HepG2 (cell line): ENCODE measurements around the gene MFSD2B. TPM values are rescaled to one million over a fixed set of nuclear protein-coding genes. Genes with fewer than 3 reads are reported as not detected.

Source experiments
- ATF7-NPFF ChIP-seq: sonication (generic); formaldehyde crosslinking; IDR thresholded peaks from 2 replicates; pipeline ENCODE4 v1.8.1; 2023; ENCODE audit warnings: mild to moderate bottlenecking, low read depth, missing genetic modification reagents, moderate library complexity
- DMTF1 ChIP-seq: sonication (generic); formaldehyde crosslinking; IDR thresholded peaks from 2 replicates; pipeline ENCODE4 v1.4.0; 2020; ENCODE audit warnings: mild to moderate bottlenecking, missing genetic modification reagents
- GFI1 ChIP-seq: sonication (generic); formaldehyde crosslinking; IDR thresholded peaks from 2 replicates; pipeline ENCODE4 v1.5.0; 2020; ENCODE audit warnings: missing genetic modification reagents, mild to moderate bottlenecking, borderline replicate concordance
- HHEX ChIP-seq: IDR thresholded peaks from 2 replicates; pipeline ENCODE4 v1.6.1; 2016; ENCODE audit warnings: control low read depth
- KAT2B ChIP-seq: fragments of 150-350 bp; IDR thresholded peaks from 2 replicates; pipeline ENCODE4 v1.6.1; 2014; ENCODE audit warnings: low read depth, low read length, borderline replicate concordance
- KLF16 ChIP-seq, 2 experiments: sonication (generic) in 1 of 2; formaldehyde crosslinking in 1 of 2; IDR thresholded peaks; 2 replicates each; pipeline versions ENCODE4 v1.6.1 to v1.8.0; 2016 to 2023; ENCODE audit warnings: missing genetic modification reagents in 2 of 2, missing compliant biosample characterization in 1 of 2
- PHF5A ChIP-seq: IDR thresholded peaks from one replicate; pipeline ENCODE4 v1.6.1; 2018; ENCODE audit warnings: low read depth, missing genetic modification reagents; ENCODE audit not compliant: unreplicated experiment
- POLR2G ChIP-seq: fragments of 200-400 bp; formaldehyde crosslinking; IDR thresholded peaks from 2 replicates; pipeline ENCODE4 v1.6.1; 2018; ENCODE audit warnings: mild to moderate bottlenecking, low read depth, low read length, moderate library complexity
- RBFOX2 ChIP-seq: fragments of 200-400 bp; formaldehyde crosslinking; IDR thresholded peaks from 2 replicates; pipeline ENCODE4 v1.6.1; 2017; ENCODE audit warnings: low read depth, mild to moderate bottlenecking, low read length
- RFX5 ChIP-seq: IDR thresholded peaks from 2 replicates; pipeline ENCODE4 v1.6.1; 2011; ENCODE audit warnings: low read depth, low read length, improper control_type of control experiment
- SMAD1 ChIP-seq: sonication (generic); formaldehyde crosslinking; IDR thresholded peaks from 2 replicates; pipeline ENCODE4 v1.4.0; 2020; ENCODE audit warnings: missing genetic modification reagents, low read depth, mild to moderate bottlenecking, borderline replicate concordance
- SNAPC4 ChIP-seq: sonication (generic); formaldehyde crosslinking; IDR thresholded peaks from 2 replicates; pipeline ENCODE4 v1.4.0; 2020; ENCODE audit warnings: mild to moderate bottlenecking, missing genetic modification reagents
- SRSF9 ChIP-seq: fragments of 200-400 bp; formaldehyde crosslinking; IDR thresholded peaks from 2 replicates; pipeline ENCODE4 v1.6.1; 2018; ENCODE audit warnings: borderline replicate concordance, mild to moderate bottlenecking, low read depth, low read length; ENCODE audit not compliant: insufficient read depth, poor library complexity, severe bottlenecking
- TBX2 ChIP-seq: sonication (generic); formaldehyde crosslinking; IDR thresholded peaks from 2 replicates; pipeline ENCODE4 v1.5.0; 2020; ENCODE audit warnings: missing genetic modification reagents, mild to moderate bottlenecking, borderline replicate concordance
- ZNF335 ChIP-seq: sonication (generic); formaldehyde crosslinking; IDR thresholded peaks from 2 replicates; pipeline ENCODE4 v1.4.0; 2020; ENCODE audit warnings: missing genetic modification reagents
- ZNF597 ChIP-seq: sonication (generic); formaldehyde crosslinking; IDR thresholded peaks from 2 replicates; pipeline ENCODE4 v1.5.0; 2020; ENCODE audit warnings: missing genetic modification reagents
- ZSCAN21 ChIP-seq: sonication (generic); formaldehyde crosslinking; IDR thresholded peaks from 2 replicates; pipeline ENCODE4 v1.8.0; 2022; ENCODE audit warnings: mild to moderate bottlenecking, missing genetic modification reagents, moderate library complexity, borderline replicate concordance
- polyA plus RNA-seq, 8 experiments: library from polyadenylated mRNA; depleted of rRNA in 3 of 8; stranded (reverse) in 7 of 8; unstranded in 1 of 8; fragments of >200 nt; fragmentation: Illumina TruSeq in 4 of 8; extraction: Trizol in 4 of 8; gene quantifications; 2 replicates each; pipeline versions ENCODE4 v1.2.1 to v1.2.3, GENCODE V29; 2011 to 2016; ENCODE audit warnings: low read depth in 4 of 8, missing spikeins in 1 of 8, mixed read lengths in 1 of 8; ENCODE audit not compliant: insufficient read depth in 1 of 8
- total RNA-seq, 5 experiments: library from RNA; depleted of rRNA; stranded (reverse); fragments of >200 nt; fragmentation: Illumina TruSeq; extraction: Trizol; gene quantifications; 2 replicates each; pipeline ENCODE4 v1.2.3, GENCODE V29; 2016; ENCODE audit warnings: low read depth in 1 of 5

MFSD2B gene
- total and polyA plus RNA-seq, 2 of the 13 experiments (the other 11 are each of a cell fraction or from before 2014, with no cell fraction given): 0.21 to 0.93 TPM

GRCh38 chr2:24015562-24016375 is 5.9 kb downstream of the MFSD2B start (continued):
- TF ChIP-seq ZNF597 (CRISPR knock-in tag) (no peak), ATF7-NPFF (CRISPR knock-in tag) (0 out of 2 replicates have a peak, but pooled peaks have one; percentile 8), RBFOX2 (peak; percentile 45; the same call in 1 of the 2 replicates), DMTF1 (CRISPR knock-in tag) (no peak), POLR2G (peak; percentile 80), SRSF9 (no peak), RFX5 (no peak), SNAPC4 (CRISPR knock-in tag) (peak; percentile 59; the same call in 1 of the 2 replicates), PHF5A (CRISPR knock-in tag) (no peak), KLF16 (CRISPR knock-in tag; IDR thresholded peaks at IDR 0.05) (peak in 1 of 2 experiments; percentile 85; a peak in 2 of 4 replicates), GFI1 (CRISPR knock-in tag) (peak; percentile 87; the same call in 1 of the 2 replicates), TBX2 (CRISPR knock-in tag) (peak; percentile 91), ZNF335 (CRISPR knock-in tag) (0 out of 2 replicates have a peak, but pooled peaks have one; percentile 55), ZSCAN21 (peak; percentile 80; the same call in 1 of the 2 replicates), HHEX (CRISPR knock-in tag) (no peak; the same call in 1 of the 2 replicates), KAT2B (no peak), SMAD1 (CRISPR knock-in tag) (0 out of 2 replicates have a peak, but pooled peaks have one; percentile 68)
